Measurements from ENCODE around the gene PTGR3.
"Not testable (repeated sequence)": the region's sequence is repeated elsewhere in the genome, so short reads cannot be mapped to it uniquely, and the experiment has no call there.

PTGR3 gene

DNA sequence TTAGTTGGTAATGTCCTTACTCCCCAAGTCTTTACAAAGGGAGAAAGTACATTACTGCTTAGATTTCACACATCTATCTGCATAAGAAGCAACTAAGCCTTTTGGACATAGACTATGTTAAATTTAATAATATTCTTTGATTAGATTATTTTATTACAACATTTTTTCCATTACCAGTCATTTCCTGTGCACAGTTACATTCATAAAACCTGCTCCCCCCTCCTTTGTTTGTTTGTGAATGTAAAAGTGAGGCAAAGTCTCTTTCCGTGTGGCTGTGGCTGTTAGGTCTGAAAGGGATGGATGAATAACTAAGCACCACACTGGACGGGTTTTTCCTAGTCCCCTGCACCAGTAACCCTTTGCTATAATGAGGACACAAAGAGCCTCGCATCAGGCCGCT, 9.6 kb downstream of the PTGR3 start:
- Histone ChIP-seq H3K36me3 (ENCODE audit: control insufficient read depth, insufficient read depth, low read length) (no peaks in the 10 kb centered on the region), H3K9ac (ENCODE audit: low read depth, low read length) (no peak overlapping the region), H3K4me1 (ENCODE audit: control insufficient read depth, insufficient read depth, low read length) (no peaks in the 10 kb centered on the region), H3K4me3 (ENCODE audit: low read depth, low read length) (no peak overlapping the region), H3K9me3 (ENCODE audit: control insufficient read depth, insufficient read depth, low read length) (no peaks in the 10 kb centered on the region), H3K27me3 (ENCODE audit: control insufficient read depth, insufficient read depth, low read length) (peaks cover 32% of the 10 kb centered on the region), H3K27ac (ENCODE audit: low read depth, low read length) (no peak overlapping the region)

DNA sequence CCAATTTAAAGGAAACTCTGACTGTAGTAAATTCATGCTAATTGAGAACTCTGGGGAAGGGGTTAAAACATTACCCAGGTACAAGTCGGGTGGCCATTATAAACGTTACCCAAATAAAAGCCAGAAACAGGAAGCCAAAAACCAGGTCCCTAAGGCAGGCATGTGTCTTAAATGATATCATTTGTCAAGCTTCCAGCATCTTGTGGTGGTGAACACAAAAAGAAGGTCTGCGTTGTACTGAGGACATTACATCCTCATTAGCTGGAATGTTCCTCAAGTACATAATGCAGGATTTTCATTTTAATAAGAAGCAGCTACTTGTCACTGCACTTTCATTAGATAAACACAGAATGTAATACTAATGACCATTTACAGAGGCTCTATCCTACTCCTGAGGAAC, 10.9 kb downstream of the PTGR3 start:
- H3K4me1 ChIP-seq (ENCODE audit: control insufficient read depth, insufficient read depth, low read length) = no peaks in the 10 kb centered on the region
- no peaks in the 10 kb centered on the region for H3K36me3 ChIP-seq (ENCODE audit: control insufficient read depth, insufficient read depth, low read length)
- H3K9ac ChIP-seq (ENCODE audit: low read depth, low read length) = no peak overlapping the region
- peaks cover 19% of the 10 kb centered on the region for H3K27me3 ChIP-seq (ENCODE audit: control insufficient read depth, insufficient read depth, low read length)
- no peak overlapping the region for H3K27ac ChIP-seq (ENCODE audit: low read depth, low read length)
- H3K9me3 ChIP-seq (ENCODE audit: control insufficient read depth, insufficient read depth, low read length) = no peaks in the 10 kb centered on the region
- H3K4me3 ChIP-seq (ENCODE audit: low read depth, low read length) = no peak overlapping the region

DNA sequence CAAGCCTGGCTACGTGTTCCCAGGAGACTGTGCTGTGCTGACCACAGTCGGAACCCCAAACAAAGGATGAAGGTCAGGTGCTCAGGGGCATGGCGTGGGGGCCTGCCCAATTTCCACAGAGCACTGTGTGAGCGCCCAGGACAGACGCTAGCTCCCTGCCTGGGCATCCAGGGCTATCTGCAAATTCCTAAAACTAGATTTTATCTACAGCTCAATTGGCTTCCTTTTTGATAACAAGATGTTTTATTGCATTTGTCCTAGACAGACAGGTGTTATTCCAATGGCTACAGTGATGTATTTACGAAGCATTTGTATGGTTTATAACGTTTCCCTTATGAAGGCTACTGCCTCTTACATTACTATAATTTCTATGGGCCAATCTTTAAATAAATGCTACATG, 16.0 kb downstream of the PTGR3 start:
- Histone ChIP-seq H3K27me3 (ENCODE audit: control insufficient read depth, insufficient read depth, low read length) (no peaks in the 10 kb centered on the region), H3K9me3 (ENCODE audit: control insufficient read depth, insufficient read depth, low read length) (no peaks in the 10 kb centered on the region), H3K27ac (ENCODE audit: low read depth, low read length) (no peak overlapping the region), H3K36me3 (ENCODE audit: control insufficient read depth, insufficient read depth, low read length) (no peaks in the 10 kb centered on the region), H3K9ac (ENCODE audit: low read depth, low read length) (no peak overlapping the region), H3K4me1 (ENCODE audit: control insufficient read depth, insufficient read depth, low read length) (no peaks in the 10 kb centered on the region), H3K4me3 (ENCODE audit: low read depth, low read length) (no peak overlapping the region)

DNA sequence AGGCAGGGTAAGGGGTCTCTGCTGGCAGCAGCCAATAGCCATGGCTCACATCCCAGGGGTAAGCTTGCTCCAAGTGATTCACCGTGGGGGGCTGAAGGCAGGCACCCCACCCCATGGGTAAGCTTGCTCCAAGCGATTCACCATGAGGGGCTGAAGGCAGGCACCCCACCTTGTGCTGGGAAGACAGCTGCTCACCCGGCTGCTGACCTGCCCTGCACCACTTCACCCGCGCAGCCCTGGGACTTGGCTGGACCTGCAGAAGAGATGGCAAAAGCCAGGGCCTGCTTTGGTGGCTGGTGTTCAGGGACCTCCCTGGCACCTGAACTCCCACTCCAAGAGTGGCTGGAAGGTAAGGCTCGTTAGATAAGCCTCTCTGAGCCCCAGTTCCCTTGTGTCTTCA, 19.2 kb downstream of the PTGR3 start:
- H3K9me3 ChIP-seq (ENCODE audit: control insufficient read depth, insufficient read depth, low read length) = no peaks in the 10 kb centered on the region
- no peak overlapping the region for H3K4me3 ChIP-seq (ENCODE audit: low read depth, low read length)
- no peaks in the 10 kb centered on the region for H3K4me1 ChIP-seq (ENCODE audit: control insufficient read depth, insufficient read depth, low read length)
- no peaks in the 10 kb centered on the region for H3K36me3 ChIP-seq (ENCODE audit: control insufficient read depth, insufficient read depth, low read length)
- H3K9ac ChIP-seq (ENCODE audit: low read depth, low read length) = no peak overlapping the region
- no peaks in the 10 kb centered on the region for H3K27me3 ChIP-seq (ENCODE audit: control insufficient read depth, insufficient read depth, low read length)
- H3K27ac ChIP-seq (ENCODE audit: low read depth, low read length) = no peak overlapping the region

DNA sequence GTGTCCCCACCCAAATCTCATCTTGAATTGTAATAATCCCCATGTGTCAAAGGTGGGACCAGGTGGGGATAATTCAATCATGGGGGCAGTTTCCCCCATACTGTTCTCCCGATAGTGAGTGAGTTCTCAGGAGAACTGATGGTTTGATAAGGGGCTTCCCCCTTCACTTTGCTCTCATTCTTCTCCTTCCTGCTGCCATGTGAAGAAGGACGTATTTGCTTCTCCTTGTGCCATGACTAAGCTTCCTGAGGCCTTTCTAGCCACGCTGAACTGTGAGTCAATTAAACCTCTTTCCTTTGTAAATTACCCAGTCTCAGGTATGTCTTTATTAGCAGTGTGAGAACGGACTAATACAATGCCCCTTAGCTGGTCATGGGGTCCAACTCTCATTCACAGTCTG, 21.2 kb downstream of the PTGR3 start:
- not testable (repeated sequence) for H3K27ac ChIP-seq (ENCODE audit: low read depth, low read length); H3K4me1 ChIP-seq (ENCODE audit: control insufficient read depth, insufficient read depth, low read length); H3K9ac ChIP-seq (ENCODE audit: low read depth, low read length); H3K9me3 ChIP-seq (ENCODE audit: control insufficient read depth, insufficient read depth, low read length); H3K36me3 ChIP-seq (ENCODE audit: control insufficient read depth, insufficient read depth, low read length); H3K27me3 ChIP-seq (ENCODE audit: control insufficient read depth, insufficient read depth, low read length); H3K4me3 ChIP-seq (ENCODE audit: low read depth, low read length)

DNA sequence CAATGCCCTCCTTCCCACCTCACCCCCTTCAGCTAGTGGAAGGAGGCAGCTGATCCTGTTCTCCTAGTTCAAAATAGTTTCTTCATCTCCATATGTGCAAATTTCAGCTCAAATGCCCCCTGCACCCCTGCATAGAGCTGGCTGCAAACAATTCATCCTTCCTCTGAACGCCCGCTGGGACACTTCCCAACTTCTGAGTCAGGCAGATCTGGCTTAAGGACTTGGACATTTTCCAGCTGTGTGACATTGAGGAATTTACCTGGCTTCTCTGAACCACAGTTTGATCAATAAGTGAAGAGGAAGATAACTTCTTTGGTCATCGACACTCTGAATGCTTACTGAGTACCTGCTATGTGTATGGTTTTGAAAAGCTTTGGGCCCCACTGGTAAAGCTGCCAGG, 23.5 kb downstream of the PTGR3 start:
- H3K4me3 ChIP-seq (ENCODE audit: low read depth, low read length) = no peak overlapping the region
- H3K4me1 ChIP-seq (ENCODE audit: control insufficient read depth, insufficient read depth, low read length) = no peaks in the 10 kb centered on the region
- H3K36me3 ChIP-seq (ENCODE audit: control insufficient read depth, insufficient read depth, low read length) = no peaks in the 10 kb centered on the region
- no peak overlapping the region for H3K27ac ChIP-seq (ENCODE audit: low read depth, low read length)
- H3K27me3 ChIP-seq (ENCODE audit: control insufficient read depth, insufficient read depth, low read length) = no peaks in the 10 kb centered on the region
- no peaks in the 10 kb centered on the region for H3K9me3 ChIP-seq (ENCODE audit: control insufficient read depth, insufficient read depth, low read length)
- no peak overlapping the region for H3K9ac ChIP-seq (ENCODE audit: low read depth, low read length)

DNA sequence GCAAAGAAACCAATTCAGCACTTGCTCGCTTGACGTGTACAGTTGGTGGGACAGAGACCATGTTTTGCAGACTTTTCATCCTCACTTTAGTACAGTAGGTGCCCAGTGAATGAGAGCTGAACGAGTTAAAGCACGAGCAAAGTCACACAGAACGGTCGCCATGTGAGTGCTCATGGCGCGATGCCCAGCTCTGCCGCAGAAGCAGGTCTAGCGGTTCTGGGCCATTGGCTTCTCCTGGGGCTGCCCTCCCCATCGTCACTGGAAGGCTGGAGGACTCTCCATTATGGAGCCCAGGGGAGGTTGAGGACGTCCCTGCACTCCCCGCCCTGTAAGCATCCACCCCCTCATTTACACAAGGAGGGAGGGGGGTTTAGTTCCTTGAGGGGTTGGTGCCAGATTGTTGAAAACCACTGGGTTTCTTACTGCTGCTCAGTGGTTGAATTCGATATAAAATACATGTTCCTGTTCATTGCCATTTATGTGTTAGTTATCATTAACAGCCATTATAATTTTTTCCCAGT, 24.9 kb downstream of the PTGR3 start:
- Histone ChIP-seq H3K4me3 (ENCODE audit: low read depth, low read length) (no peak overlapping the region), H3K9ac (ENCODE audit: low read depth, low read length) (no peak overlapping the region), H3K27me3 (ENCODE audit: control insufficient read depth, insufficient read depth, low read length) (no peaks in the 10 kb centered on the region), H3K9me3 (ENCODE audit: control insufficient read depth, insufficient read depth, low read length) (no peaks in the 10 kb centered on the region), H3K4me1 (ENCODE audit: control insufficient read depth, insufficient read depth, low read length) (no peaks in the 10 kb centered on the region), H3K27ac (ENCODE audit: low read depth, low read length) (no peak overlapping the region), H3K36me3 (ENCODE audit: control insufficient read depth, insufficient read depth, low read length) (no peaks in the 10 kb centered on the region)

DNA sequence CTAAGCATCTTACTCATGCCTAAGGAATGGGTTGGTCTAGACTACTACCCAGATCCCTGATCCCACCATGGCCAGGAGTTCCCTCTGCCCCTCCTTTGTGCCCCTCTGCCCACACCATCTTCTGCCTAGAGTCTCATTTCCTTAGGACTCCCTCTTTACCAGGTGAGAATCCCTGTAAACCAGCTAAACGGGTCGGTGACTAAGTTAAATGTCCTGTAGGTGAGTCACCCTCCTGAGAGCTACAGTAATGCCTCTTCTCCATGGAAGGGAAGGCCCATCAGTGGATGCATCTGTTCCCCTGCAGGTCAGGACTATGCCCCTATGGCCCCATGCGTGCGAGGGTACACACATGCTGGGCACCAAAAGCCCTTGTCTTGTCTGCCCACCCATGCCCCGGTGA, 25.4 kb downstream of the PTGR3 start:
- H3K4me1 ChIP-seq (ENCODE audit: control insufficient read depth, insufficient read depth, low read length) = no peaks in the 10 kb centered on the region
- H3K9ac ChIP-seq (ENCODE audit: low read depth, low read length) = no peak overlapping the region
- no peaks in the 10 kb centered on the region for H3K9me3 ChIP-seq (ENCODE audit: control insufficient read depth, insufficient read depth, low read length)
- H3K36me3 ChIP-seq (ENCODE audit: control insufficient read depth, insufficient read depth, low read length) = no peaks in the 10 kb centered on the region
- no peak overlapping the region for H3K27ac ChIP-seq (ENCODE audit: low read depth, low read length)
- H3K4me3 ChIP-seq (ENCODE audit: low read depth, low read length) = no peak overlapping the region
- H3K27me3 ChIP-seq (ENCODE audit: control insufficient read depth, insufficient read depth, low read length) = no peaks in the 10 kb centered on the region

DNA sequence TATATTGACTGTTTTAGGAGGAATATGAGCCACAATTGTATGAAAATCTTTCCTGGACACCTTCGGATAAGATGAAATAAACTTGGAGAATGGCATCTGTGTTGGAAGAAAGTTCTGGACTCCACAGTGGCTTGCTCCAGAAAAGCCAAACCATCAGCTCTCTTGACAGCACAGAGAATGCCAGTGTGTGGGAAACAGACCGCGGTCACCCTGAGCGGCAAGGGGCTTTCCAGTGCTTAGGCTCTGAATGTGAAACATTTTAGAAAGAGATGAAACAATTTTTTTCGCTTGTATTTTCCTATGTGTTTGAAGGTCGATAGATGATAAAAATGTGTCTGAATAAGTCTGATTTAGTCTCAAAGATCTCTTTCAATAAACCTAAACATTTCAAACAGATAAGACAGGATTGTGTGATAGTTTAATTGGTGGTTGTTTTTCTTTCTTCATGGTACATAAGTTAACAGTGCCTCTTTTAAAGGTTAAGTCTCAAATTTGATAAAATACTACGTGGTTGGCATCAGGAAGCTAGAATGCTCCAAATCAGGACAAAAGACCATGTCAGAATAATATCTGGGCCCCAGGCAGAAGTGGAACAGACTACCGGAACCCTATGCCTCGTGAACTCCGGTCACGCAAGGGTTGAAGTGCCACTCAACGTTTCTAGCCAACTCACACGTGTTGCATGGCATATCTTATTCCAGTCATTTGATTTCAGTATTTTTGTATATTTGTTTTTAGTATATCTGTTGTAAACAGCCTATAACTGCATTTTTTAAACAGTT, 28.9 kb downstream of the PTGR3 start:
- no peaks in the 10 kb centered on the region for H3K36me3 ChIP-seq (ENCODE audit: control insufficient read depth, insufficient read depth, low read length)
- no peaks in the 10 kb centered on the region for H3K4me1 ChIP-seq (ENCODE audit: control insufficient read depth, insufficient read depth, low read length)
- no peaks in the 10 kb centered on the region for H3K27me3 ChIP-seq (ENCODE audit: control insufficient read depth, insufficient read depth, low read length)
- H3K9me3 ChIP-seq (ENCODE audit: control insufficient read depth, insufficient read depth, low read length) = no peaks in the 10 kb centered on the region
- no peak overlapping the region for H3K27ac ChIP-seq (ENCODE audit: low read depth, low read length)
- H3K9ac ChIP-seq (ENCODE audit: low read depth, low read length) = no peak overlapping the region
- no peak overlapping the region for H3K4me3 ChIP-seq (ENCODE audit: low read depth, low read length)

DNA sequence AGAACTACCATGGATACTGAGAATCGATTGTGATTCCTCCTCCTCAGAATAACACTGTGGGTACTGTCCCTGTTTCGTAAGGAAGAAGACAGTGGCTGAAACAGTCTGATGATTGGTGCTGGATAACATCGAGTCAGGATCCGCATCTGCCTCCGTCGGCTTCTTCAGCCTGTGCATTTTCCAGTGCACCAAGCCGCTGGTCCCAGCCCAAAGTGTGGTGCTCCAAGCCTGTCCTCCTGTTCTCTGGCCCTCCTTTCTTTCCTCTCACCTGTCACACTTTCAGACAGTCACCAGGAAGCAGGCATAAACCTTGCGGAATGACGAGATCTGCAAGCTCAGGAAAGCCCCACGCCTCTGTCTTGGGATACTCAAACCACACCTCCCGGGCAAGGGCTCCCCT, 30.6 kb downstream of the PTGR3 start:
- Histone ChIP-seq H3K9ac (ENCODE audit: low read depth, low read length) (no peak overlapping the region), H3K27me3 (ENCODE audit: control insufficient read depth, insufficient read depth, low read length) (no peaks in the 10 kb centered on the region), H3K4me1 (ENCODE audit: control insufficient read depth, insufficient read depth, low read length) (no peaks in the 10 kb centered on the region), H3K4me3 (ENCODE audit: low read depth, low read length) (no peak overlapping the region), H3K9me3 (ENCODE audit: control insufficient read depth, insufficient read depth, low read length) (no peaks in the 10 kb centered on the region), H3K36me3 (ENCODE audit: control insufficient read depth, insufficient read depth, low read length) (no peaks in the 10 kb centered on the region), H3K27ac (ENCODE audit: low read depth, low read length) (no peak overlapping the region)

DNA sequence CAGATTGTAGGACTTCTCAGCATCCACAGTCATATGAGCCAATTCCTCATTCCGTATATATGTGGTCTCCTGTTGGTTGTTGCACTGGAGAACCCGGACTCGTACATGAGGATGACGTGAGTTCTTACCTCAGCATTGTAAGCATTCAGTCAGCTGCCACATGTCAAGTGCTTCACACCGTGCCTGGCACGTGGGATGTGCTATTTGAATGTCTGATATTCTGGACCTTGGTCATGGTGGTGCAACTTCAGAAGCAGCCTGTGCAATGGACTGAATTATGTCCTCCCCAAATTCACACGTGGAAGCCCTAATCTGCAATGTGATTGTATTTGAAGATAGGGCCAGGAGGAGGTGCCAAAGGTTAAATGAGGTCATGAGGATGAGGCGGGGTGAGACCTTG, 32.1 kb downstream of the PTGR3 start:
- Histone ChIP-seq H3K27ac (ENCODE audit: low read depth, low read length) (no peak overlapping the region), H3K4me1 (ENCODE audit: control insufficient read depth, insufficient read depth, low read length) (no peaks in the 10 kb centered on the region), H3K36me3 (ENCODE audit: control insufficient read depth, insufficient read depth, low read length) (no peaks in the 10 kb centered on the region), H3K9me3 (ENCODE audit: control insufficient read depth, insufficient read depth, low read length) (no peaks in the 10 kb centered on the region), H3K9ac (ENCODE audit: low read depth, low read length) (no peak overlapping the region), H3K27me3 (ENCODE audit: control insufficient read depth, insufficient read depth, low read length) (no peaks in the 10 kb centered on the region), H3K4me3 (ENCODE audit: low read depth, low read length) (no peak overlapping the region)

All from HUES48 (cell line).